Activated gamma-delta T cell treated with anti-CD3 and anti-CD28 coated beads, Interleukin-2, amount 50 U/mL, for 16 hours (primary cell): Measurements from ENCODE around the gene MTG1.

Experiments
- DNase-seq: peaks from one replicate; pipeline ENCODE4 v3.0.0-alpha.2; 2020; ENCODE audit warnings: low read depth

Gene MTG1, protein sequence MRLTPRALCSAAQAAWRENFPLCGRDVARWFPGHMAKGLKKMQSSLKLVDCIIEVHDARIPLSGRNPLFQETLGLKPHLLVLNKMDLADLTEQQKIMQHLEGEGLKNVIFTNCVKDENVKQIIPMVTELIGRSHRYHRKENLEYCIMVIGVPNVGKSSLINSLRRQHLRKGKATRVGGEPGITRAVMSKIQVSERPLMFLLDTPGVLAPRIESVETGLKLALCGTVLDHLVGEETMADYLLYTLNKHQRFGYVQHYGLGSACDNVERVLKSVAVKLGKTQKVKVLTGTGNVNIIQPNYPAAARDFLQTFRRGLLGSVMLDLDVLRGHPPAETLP

DNA sequence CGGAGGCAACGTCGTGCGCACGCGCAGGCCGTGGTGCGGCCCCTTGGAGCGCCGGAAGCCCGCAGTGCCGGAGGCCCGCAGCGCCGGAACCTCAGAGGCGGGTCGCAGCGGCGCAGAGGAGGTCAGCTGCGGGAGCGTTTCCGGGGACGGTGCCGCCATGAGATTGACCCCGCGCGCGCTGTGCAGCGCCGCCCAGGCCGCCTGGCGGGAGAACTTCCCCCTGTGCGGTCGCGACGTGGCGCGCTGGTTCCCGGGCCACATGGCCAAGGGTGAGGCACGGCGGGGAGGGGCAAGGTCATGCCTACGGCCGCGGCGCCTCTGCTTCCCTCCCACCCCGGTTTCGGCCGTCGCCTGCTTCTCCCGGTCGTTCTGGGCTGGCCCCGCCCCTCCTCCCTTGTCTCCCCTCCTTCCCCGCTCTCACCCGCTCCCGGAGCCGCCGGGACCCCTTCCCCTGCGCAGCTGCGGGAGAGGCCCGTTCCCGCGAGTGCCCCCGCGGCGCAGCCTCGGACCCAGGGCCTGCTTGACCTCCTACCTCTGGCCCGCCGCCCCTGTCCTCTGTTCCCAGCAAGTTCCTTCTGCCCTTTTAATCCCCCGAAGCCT lies at the start of gene MTG1:
TSS of gene MTG1 (plus strand) at position 94 of the 600 bp plus-strand sequence. CDS start at position 158, 64 bp downstream.
- peak; percentile 90 for DNase-seq

DNA sequence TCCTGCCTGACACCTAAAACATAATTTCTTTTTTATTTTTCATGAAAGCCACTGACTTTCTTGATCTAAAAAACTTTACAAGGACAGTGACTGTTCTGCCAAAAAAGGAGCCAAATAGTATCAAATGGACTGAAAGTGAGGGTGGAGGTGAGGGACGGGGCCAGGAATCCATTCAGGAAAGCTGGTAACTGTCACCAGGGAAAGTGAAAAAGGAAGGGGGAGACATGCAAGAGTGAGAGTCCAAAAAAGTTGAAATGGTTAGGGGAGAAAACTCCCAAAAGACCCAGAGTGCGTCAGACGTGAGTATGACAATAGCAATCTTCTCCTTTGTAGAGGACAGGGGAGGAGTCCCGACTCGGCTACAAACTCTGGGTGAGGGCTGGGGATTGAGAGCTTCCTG lies 49.7 kb upstream of the MTG1 start:
- DNase-seq: no peak

DNA sequence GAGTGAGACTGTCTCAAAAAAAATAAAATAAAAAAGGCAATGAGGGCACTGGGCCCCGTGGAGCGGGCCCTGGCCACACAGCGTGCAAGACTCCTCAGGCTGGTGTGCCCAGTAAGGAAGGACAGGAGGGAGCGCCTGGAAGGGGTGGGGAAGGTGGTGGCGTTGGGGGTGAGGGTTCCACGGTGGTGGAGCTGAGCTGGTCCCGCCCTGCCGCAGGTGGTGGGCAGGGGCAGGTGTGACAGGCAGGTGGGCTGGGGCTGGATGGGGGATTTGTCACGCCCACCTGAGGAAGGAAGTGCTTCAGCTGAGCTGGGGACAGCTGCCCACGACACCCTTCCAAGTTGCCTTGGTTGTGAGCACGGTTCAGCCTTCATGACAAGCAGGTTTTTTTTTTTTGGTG lies 47.5 kb upstream of the MTG1 start:
- DNase-seq: no peak

DNA sequence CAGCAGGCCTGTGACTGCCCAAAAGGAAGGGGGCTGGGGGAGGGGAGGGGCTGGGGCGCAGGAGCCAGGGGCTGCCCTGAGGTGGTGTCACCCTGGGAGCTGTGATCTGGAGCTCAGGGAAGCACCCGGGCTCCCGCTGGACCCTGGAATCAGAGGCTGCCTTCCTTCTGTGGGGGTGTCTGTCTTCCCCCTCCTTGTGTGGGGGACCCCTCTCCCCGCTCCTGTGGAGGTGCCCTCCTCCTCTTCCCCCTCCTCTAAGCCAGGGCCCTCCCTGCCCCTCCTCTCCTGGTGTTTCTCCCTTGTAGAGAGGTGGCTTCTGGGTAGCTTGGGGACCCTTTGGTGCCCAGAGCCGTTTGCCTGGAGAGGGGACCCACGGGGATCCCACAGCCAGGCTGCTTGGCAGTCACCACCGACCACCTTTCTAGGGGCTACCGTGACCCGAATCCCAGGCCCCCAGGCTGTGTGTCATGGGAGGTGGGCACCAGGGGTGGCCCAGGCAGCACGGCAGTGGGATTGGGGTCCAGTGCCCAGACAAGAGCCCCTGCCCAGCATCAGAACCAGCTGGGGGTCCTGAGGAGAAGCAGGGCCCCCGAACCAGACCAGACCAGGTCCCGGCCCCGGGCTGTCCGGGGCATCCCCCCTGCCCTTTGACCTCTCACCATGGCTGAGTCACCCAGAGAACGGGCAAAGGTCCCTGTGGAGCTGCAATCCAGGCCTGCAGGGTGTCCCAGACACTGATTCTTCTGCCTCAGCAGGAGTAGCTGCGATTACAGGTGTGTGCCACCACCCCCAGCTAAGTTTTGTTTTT lies 46.0 kb upstream of the MTG1 start:
- no peak for DNase-seq

DNA sequence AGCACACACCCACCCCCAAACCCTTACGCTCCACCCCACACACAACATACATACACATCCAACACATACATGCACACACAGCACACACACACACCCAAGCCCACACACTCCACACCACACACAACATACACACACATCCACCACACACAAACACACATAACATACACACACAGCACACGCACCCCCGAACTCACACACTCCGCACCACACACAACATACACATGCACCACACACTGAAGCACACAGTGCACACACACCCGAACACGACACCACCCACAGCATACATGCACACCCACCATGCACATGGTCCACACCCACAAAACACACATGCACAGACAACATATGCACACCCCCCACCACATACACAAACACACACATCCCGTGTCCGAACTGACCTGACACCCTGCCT lies 44.8 kb upstream of the MTG1 start:
- no peak for DNase-seq

DNA sequence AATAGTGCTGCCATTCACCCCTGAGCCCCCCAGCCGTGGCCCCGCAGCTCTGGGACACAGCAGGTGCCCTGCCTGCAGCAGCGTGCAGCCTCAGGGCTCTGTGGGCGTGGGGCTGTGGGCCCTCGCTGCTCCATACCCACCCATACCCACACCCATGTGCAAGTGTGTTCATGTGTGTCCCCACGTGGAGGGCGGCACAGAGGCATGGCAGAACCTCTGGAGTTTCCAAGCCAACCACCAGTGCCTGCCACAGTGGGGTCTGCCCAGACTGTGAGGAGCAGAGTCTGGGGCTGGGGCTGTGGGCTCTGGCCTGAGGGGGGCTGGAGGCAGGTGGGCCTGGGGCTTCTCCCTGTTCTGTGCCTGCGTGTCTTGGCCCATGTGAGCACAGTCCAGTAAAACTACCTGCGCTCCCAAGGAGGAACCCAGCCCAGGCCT lies 44.4 kb upstream of the MTG1 start:
- no peak for DNase-seq

DNA sequence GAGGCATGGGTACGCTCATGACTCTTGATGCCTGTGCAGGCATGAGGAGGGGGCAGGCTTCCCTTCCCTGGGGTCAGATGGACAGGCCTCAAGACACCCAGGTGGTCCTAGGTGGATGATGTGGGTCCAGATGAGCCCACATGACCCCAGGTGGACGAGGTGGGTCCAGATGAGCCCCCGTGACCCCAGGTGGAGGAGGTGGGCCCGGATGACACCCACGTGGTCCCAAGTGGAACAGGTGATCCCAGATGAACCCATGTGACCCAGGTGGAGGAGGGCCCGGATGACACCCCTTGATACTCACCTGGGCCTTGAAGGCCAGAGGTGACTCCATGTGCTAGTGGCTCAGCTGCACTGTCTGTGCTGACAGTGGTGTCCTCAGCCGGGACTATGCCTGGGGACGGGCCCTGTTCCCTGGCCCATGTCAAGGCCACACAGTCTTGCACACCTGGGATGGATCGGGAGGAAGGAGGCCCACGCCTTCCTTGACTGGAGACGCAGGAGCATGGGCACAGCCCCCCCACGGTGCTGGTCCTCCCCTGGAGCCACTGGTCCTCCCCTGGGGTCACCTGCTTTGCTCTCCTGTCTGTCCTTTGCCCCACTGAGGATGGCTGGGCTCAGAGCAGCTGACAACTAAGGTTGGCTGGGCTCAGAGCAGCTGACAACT lies 43.5 kb upstream of the MTG1 start:
- no peak for DNase-seq

DNA sequence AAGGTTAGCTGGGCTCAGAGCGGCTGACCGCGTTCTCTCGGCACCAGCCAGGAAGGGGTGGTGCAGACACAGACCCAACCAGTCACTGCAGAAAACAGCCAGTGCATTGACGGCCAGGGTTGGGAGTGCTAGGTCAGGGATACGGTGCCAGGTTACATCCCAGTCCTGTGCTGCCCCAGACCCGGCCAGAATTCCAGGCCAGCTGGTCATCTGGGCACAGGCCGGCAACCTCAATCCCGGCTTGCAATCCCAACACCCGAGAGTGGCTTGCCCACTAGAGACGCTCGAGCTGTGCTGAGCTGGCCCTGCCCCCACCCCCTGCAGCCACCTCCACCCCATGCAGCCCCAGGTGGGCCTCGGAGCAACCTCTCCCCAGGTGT lies 43.0 kb upstream of the MTG1 start:
- DNase-seq: no peak

DNA sequence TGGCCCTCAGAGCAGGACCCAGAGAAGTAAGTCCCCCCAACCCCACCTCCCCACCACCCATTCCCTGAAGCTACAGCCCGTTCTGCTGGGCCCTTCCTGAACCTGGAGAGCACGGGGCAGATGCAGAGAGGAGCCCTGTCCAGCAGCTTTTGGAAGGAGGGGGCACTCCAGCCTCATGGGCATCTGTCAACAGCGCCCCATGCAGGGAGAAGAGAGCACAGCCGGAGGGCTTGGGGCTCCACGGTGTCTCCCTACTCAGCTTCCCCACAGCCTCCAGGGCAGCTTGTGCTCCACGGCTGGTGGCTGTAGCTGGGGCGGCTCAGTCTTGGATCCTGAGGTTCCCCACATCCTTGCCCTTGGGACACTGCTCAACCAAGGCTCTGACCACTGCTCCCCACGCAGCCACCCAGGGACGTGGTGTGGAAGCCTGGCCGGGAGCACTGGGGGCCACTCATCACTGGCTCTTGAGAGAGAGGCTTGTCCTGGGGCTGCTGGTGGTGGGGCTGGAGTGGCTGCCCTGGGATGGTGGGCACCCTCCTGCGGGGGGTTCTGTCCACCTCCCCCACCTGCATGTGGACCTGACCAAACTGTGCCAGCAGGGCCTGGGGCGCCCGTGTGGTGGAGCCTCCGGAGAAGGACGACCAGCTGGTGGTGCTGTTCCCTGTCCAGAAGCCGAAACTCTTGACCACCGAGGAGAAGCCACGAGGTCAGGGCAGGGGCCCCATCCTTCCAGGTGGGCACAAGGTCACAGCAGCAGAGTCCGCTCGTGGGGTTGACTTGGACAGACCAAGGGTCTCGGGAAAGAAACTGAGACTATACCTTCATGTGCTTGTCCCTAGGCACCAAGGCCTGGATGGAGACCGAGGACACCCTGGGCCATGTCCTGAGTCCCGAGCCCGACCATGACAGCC lies 42.3 kb upstream of the MTG1 start:
- DNase-seq: no peak

DNA sequence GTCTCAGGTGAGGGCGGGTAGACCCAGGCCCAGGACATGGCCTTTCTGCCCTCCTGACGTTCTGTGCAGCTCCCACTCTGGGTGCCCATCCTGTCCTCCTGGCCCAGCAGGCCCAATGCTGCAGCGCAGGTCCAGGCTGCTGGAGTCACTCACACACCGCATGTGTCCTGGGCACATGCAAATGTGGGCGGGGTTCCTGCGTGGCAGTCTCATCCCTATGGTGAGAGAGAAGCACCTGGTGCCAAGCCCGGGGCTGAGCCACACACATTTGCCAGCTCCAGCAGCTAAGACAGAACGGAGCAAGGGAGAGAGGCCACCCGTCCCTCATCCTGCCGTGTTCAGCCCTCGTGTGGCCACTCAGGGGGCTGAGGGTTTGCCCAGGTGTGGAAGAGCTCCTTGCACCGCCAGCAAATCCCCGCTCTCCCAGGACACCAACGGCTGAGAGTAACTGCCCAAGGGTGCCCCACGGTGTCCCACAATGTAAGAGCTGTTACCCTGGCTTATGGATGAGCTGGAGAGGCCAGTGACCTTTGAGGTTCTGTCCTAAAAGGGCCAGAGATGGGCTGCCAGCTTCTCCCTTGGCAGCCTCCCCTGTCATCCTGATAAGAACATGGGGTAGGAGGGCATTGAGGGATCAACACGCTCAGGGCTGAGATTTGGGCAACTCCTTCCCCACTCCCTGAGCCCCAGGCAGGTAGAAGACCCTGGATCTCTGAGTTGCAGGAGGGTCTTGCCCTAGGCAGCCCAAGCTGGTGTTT lies 40.6 kb upstream of the MTG1 start:
- DNase-seq: no peak

DNA sequence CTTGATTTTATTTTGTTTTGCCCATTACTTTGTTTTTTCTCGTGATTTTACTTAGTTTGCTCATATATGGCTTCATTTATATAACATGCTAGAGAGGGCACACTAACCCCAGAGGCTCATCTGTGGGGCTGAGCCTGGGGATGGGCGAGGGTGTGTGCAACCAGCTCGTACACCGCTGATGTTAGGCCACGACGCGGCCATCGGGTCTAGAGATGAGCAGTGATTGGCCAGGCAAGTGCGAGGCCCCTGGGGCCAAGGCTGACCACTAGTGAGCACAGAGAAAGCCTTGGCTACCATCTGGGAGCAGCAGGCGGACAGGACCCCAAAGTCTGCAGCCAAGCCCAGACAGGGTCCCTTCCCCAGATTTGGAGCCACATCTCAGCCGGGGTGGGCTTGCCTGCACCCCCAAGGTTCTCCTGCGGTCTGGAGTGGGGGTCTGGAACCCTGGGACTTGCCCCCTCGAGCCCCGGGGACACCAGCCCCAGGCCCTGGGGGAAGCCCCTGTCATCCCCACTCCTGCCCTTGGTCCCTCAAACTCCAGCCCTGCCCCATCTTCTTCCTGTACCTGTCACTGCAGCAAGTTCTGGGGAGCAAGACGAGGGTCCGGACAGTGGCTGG lies 39.9 kb upstream of the MTG1 start:
- no peak for DNase-seq

DNA sequence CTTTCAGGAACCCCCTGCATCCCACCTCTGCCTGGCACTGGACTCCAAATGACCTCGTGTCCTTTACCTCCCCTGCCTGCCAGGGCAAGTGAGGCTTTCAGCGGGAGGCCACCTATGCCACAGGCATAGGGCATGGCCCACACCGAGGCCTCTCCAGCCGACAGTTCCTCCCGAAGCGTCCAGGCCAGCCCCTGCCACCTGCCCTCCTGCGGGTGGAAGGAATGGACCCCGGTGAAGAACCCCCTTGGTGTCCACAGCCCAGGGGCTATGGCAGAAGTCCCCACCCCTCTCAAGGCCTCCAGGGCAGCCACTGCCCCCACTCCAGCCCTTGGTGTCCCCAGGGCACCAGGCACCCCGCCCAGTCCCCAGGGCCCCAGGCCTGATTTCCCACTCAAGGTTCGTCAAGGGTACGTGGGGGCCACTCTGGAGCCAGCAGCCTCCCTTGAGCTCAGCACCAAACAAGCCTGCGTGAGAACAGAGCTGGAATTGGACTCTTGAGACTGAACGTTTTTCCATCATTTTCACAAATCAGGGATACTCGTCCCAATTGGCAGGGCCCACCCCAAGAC lies 39.2 kb upstream of the MTG1 start:
- no peak for DNase-seq

DNA sequence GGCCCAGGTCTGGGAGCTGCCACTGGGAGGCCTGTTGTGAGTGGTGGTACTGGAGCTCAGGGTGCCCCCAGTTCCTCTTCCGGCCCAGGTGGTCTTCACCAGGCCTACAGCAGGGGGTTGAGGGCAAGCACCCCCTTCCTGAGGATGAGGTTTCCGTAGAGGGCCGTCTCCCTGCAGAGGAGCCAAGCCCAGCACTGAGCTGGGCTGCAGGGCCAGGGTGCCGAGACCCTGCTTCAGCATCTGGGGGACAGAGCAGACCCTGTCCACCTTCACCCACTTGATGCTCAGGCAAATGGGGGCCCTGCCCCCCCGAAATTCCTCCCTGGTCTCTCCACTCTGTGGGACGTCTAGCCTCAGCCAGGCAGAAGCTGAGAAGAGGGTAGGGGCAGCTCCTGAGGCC lies 38.7 kb upstream of the MTG1 start:
- no peak for DNase-seq

DNA sequence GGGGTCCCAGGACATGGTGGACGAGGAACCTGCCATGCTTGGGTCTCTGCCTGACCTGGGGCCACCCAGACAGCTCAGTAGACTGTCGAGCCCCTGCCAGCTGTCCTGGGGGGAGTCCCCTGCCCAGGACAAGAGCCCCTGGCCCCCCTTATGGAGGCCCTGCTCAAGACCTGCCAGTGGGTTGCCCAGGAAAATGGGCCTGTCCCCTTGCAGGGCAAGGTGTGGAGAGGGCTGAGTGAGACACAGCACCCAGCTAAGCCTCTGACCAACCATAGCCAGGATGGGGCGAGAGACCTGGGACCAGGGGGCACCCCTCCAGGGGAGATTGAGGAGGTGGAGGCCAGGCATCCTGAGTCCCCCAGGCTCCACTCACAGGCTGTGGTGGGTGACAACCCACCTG lies 38.0 kb upstream of the MTG1 start:
- DNase-seq: no peak

DNA sequence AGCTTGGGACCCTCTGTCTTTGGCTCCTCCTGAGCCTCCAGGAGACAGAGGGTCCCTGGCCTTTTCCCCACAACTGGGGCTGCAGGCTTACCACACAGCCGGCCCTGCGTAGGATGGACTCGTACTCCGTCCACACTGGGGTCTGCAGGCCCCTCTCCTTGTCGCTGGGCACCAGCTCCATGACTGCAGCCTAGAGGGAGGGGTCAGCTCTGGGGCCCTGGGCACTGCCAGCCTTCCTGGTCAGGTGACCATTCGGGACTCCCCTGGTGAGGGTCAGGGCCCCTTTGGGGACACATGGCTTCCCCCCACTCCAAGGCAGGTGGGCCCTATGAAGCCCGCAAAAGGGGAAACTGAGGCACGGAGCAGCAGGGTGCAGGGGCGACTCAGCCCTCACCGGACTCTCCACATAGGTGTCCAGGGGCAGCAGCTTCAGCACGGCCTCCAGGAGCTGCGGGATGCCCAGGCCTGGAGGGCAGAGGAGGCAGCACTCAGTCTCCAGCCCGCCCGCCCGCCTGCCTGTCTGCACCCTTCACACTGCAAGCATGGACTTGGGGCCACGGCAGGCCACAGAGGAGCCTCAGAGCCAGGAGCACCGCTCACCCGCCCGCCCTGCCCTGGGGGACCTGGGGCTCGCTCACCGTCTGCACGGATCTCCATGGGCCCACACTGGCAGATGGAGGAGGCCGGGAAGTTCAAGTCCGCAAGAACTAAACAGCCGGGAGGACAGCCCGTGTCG lies 37.2 kb upstream of the MTG1 start:
- no peak for DNase-seq

DNA sequence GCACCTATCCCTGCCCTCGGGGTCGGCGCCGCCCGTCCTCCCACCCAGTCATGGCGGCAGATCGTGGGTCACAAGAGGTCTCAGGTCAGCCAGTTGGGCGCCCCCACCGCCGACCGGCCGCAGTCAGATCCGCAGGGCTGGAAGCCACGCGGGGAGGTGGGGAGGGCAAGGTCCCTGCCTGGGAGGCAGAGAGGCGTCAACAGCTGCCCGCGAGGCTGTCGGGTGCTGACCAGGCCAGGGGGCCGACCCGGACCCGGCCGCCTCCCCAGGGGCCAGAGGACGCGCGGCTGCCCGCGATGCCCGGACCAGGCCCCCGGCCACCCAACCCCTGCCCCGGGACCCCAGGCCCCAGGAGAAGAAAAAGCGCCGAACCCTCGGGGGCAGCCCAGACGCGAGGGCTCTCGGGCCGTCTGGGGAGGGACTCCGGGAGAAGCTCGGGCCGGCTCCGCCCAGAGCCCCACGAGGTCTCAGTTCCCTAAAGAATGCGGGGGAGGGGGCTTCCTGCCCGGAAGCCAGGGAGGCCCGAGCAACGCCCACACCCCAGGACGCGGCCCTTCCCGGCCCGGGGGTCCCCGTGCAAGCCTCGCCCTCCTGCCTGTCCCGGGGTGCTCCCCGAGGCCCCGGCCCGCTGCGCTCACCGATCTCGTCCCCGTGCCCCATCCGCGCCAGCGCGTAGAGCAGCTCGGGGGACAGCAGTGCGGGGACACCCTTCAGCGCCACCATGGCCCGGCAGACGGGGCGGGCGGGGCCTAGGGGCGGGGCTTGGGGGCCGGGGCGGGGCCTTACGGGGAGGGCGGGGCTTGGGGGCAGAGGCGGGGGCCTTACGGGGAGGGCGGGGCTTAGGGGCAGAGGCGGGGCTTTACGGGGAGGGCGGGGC lies 36.4 kb upstream of the MTG1 start, which contains the start of gene FUOM:
TSS of gene FUOM (minus strand) at position 735 of the 877 bp plus-strand sequence. CDS start at position 723, 12 bp downstream.
- DNase-seq: peak; percentile 48

DNA sequence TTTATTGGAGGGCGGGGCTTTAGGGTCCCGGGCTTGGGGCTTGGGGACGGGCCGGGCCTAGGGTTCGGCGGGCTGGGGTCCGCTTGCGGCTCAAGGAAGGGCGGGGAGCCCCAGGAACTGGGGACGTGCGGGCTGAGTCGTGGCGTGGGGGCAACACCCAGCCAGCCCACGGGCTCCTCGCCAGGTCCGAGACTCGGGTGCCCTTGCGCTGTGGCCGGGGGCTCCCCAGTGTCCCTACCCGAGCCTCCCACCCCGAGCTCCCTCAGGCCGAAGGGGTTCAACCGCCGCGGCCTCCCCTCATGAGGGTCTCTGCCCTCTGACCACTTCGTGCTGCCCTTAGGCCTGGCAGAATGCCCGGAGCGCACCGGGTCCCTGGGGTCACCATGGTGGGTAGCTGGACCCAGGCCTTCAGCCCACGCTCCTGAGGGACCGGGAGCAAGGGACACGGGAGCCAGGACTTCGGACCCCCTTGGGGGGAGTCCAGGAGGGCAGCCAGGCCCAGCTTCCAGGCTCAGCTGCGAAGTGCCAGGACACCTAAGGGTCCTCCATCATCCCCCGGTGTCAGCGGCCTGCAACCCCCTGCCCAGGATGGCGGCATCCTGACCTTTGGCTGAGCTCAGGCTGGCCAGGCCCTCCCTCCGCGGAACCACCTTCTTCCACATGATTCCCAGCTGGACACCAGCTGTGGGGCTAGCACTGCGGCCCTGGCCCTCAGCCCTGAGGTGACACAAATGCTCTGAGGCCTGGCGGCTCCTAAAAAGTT lies 35.6 kb upstream of the MTG1 start:
- DNase-seq: no peak
